Endodermal cell (in vitro differentiated cells): ENCODE data around the gene SRGAP3. TPM values are rescaled to one million over a fixed set of nuclear protein-coding genes. Genes with fewer than 3 reads are reported as not detected.

Source experiments
- DNase-seq: peaks from one replicate; pipeline ENCODE4 v3.0.0-alpha.2; 2017
- H3K27ac ChIP-seq: 2 replicates; pipeline ENCODE4 v1.5.1; 2013; ENCODE audit warnings: mild to moderate bottlenecking, low read depth, low read length, moderate library complexity
- H3K27me3 ChIP-seq: 2 replicates; pipeline ENCODE4 v1.6.1; 2013; ENCODE audit warnings: mild to moderate bottlenecking, low read length, moderate library complexity; ENCODE audit not compliant: insufficient read depth, control insufficient read depth, poor library complexity, severe bottlenecking
- H3K36me3 ChIP-seq: 2 replicates; pipeline ENCODE4 v1.7.0; 2013; ENCODE audit warnings: mild to moderate bottlenecking, low read length, moderate library complexity; ENCODE audit not compliant: control insufficient read depth, insufficient read depth
- H3K4me1 ChIP-seq: one replicate; pipeline ENCODE4 v1.7.0; 2013; ENCODE audit warnings: low read length; ENCODE audit not compliant: control insufficient read depth, insufficient read depth
- H3K4me3 ChIP-seq: 2 replicates; pipeline ENCODE4 v1.5.1; 2013; ENCODE audit warnings: mild to moderate bottlenecking, low read length, moderate library complexity
- H3K9ac ChIP-seq: 2 replicates; pipeline ENCODE4 v1.6.1; 2013; ENCODE audit warnings: mild to moderate bottlenecking, low read length, moderate library complexity; ENCODE audit not compliant: poor library complexity, severe bottlenecking; ENCODE audit errors: extremely low read depth
- H3K9me3 ChIP-seq: 2 replicates; pipeline ENCODE4 v1.6.1; 2013; ENCODE audit warnings: mild to moderate bottlenecking, low read length, moderate library complexity; ENCODE audit not compliant: control insufficient read depth
- H3K27ac Mint-ChIP-seq: 2 replicates; pipeline ENCODE4 v1.8.0; 2020; ENCODE audit warnings: mixed read lengths
- H3K27me3 Mint-ChIP-seq: 2 replicates; pipeline ENCODE4 v1.8.0; 2021; ENCODE audit warnings: mild to moderate bottlenecking, mixed read lengths; ENCODE audit not compliant: insufficient read depth
- H3K36me3 Mint-ChIP-seq: 2 replicates; pipeline ENCODE4 v1.8.0; 2020; ENCODE audit warnings: low read depth, mixed read lengths
- H3K4me1 Mint-ChIP-seq: 2 replicates; pipeline ENCODE4 v1.8.0; 2020; ENCODE audit warnings: mixed read lengths
- H3K4me3 Mint-ChIP-seq: 2 replicates; pipeline ENCODE4 v1.8.0; 2020; ENCODE audit warnings: mild to moderate bottlenecking, moderate library complexity, mixed read lengths
- H3K9me3 Mint-ChIP-seq: 2 replicates; pipeline ENCODE4 v1.8.0; 2020; ENCODE audit warnings: mild to moderate bottlenecking, mixed read lengths
- WGBS, 2 experiments: methylation state at CpG; one replicate each; pipeline versions ENCODE4 v1.1.5 to v1.1.7; 2013; ENCODE audit warnings: missing lambda C conversion rate in 2 of 2, mixed read lengths in 1 of 2; ENCODE audit not compliant: insufficient coverage in 1 of 2, insufficient read length in 1 of 2; 5-methylcytosine and 5-hydroxymethylcytosine counted together
- total RNA-seq, 2 donors: library from RNA; stranded (reverse); fragmentation: NEBNext Ultra II Directional in 1 of 2; extraction: Animal tissue kit (Norgen Biotek cat#: 25700) in 1 of 2; gene quantifications; 2 replicates in 1 of 2; 3 replicates in 1 of 2; pipeline ENCODE4 v1.2.1, GENCODE V29; 2021
- TF ChIP-seq, protein P1 (sequence below): fragments of 200-600 bp; sonication (generic); conservative IDR thresholded peaks from 2 replicates; pipeline ENCODE4 v1.5.0; 2021; ENCODE audit warnings: antibody characterized with exemption, mild to moderate bottlenecking

The SRGAP3 gene
- total RNA-seq, 2 donors from 2014 or later = 5.0 to 8.1 TPM

DNA sequence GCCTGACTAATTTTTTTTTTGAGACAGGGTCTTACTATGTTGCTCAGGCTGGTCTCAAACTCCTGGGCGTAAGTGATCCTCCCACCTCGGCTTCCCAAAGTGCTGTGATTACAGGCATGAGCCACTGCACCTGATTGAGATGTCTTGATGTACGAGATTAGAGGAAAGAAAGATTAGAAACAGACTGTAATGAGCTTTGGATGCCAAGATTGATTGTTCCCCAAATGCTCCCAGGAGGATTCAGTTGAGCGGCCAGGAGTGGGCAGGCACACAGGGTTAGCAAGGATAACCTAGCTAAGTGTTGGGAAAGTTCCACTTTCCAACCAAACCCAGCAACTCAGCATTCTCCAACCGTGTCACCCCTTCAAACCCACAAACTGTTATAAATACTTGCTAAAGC, 63.7 kb downstream of the SRGAP3 start:
- Histone ChIP-seq H3K9me3 (no peaks in the 10 kb centered on the region), H3K4me1 (no peaks in the 10 kb centered on the region), H3K36me3 (no peaks in the 10 kb centered on the region), H3K9ac (no peak overlapping the region), H3K27me3 (peaks cover 5% of the 10 kb centered on the region), H3K4me3 (no peak overlapping the region), H3K27ac (peak overlapping the region; percentile 97)
- Mint-ChIP-seq H3K4me3 (no peak overlapping the region), H3K27ac (no peak overlapping the region), H3K9me3 (no peaks in the 10 kb centered on the region), H3K27me3 (peaks cover 6% of the 10 kb centered on the region), H3K36me3 (no peaks in the 10 kb centered on the region), H3K4me1 (peaks cover 7% of the 10 kb centered on the region)
- no peak for DNase-seq
- TF ChIP-seq, protein P1, sequence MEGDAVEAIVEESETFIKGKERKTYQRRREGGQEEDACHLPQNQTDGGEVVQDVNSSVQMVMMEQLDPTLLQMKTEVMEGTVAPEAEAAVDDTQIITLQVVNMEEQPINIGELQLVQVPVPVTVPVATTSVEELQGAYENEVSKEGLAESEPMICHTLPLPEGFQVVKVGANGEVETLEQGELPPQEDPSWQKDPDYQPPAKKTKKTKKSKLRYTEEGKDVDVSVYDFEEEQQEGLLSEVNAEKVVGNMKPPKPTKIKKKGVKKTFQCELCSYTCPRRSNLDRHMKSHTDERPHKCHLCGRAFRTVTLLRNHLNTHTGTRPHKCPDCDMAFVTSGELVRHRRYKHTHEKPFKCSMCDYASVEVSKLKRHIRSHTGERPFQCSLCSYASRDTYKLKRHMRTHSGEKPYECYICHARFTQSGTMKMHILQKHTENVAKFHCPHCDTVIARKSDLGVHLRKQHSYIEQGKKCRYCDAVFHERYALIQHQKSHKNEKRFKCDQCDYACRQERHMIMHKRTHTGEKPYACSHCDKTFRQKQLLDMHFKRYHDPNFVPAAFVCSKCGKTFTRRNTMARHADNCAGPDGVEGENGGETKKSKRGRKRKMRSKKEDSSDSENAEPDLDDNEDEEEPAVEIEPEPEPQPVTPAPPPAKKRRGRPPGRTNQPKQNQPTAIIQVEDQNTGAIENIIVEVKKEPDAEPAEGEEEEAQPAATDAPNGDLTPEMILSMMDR = no peak
- WGBS, 2 experiments = 87 to 90% methylated on average over 4 to 5 of the region's 5 CpGs

DNA sequence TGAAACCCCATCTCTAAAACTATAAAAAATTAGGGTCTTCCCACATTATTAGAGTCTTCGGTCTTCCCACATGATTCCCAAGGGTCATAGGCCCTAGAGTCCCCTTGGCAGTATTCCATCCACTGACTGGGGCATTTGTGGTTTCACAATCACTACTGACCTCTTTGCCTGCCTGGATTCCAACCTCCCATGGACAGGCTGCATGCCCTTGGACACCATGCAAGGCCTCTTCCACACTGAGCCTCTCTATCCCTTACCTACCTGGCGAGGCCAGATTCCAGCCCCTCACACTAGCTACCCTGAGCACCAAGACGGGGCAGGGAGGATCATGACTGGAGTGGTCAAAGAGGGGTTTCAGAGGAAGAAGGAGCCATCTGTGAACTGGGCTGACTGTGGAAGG, 64.4 kb downstream of the SRGAP3 start:
- no peak overlapping the region for H3K27ac Mint-ChIP-seq
- no peak for DNase-seq
- H3K4me3 Mint-ChIP-seq = no peak overlapping the region
- H3K27me3 ChIP-seq = peaks cover 5% of the 10 kb centered on the region
- WGBS, 2 experiments = 91 to 95% methylated on average over 1 to 3 of the region's 3 CpGs
- no peaks in the 10 kb centered on the region for H3K9me3 Mint-ChIP-seq
- no peaks in the 10 kb centered on the region for H3K9me3 ChIP-seq
- H3K36me3 Mint-ChIP-seq = no peaks in the 10 kb centered on the region
- no peak overlapping the region for H3K9ac ChIP-seq
- H3K27me3 Mint-ChIP-seq = peaks cover 9% of the 10 kb centered on the region
- no peaks in the 10 kb centered on the region for H3K4me1 ChIP-seq
- no peak overlapping the region for H3K4me3 ChIP-seq
- peak overlapping the region; percentile 97 for H3K27ac ChIP-seq
- H3K36me3 ChIP-seq = no peaks in the 10 kb centered on the region
- H3K4me1 Mint-ChIP-seq = peaks cover 7% of the 10 kb centered on the region
- TF ChIP-seq, protein P1 = no peak

DNA sequence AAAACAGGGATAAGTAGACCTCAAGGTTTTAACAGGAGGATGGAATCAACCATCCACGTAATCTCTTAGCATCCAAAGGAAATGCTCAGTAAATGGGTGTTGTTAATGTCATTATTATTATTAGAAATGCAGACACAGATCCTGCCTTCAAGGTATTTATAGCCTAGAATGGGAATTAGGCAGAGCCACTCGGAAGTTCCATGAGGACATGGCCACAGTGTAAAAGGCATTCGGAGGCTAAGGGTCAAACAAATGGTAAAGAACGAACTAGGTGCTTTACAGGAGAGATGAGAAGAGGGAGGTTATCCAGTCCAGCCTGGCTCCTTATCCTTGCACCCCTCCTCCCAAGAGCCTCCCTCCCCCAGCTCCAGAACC, 65.0 kb downstream of the SRGAP3 start:
- Mint-ChIP-seq H3K9me3 (no peaks in the 10 kb centered on the region), H3K36me3 (no peaks in the 10 kb centered on the region), H3K27ac (no peak overlapping the region), H3K4me3 (no peak overlapping the region), H3K4me1 (peaks cover 7% of the 10 kb centered on the region), H3K27me3 (peaks cover 10% of the 10 kb centered on the region)
- WGBS, 2 experiments = 92 to 100% methylated on average over 3 to 4 of the region's 4 CpGs
- H3K9ac ChIP-seq = no peak overlapping the region
- H3K27me3 ChIP-seq = peaks cover 5% of the 10 kb centered on the region
- H3K36me3 ChIP-seq = no peaks in the 10 kb centered on the region
- TF ChIP-seq, protein P1 = no peak
- H3K9me3 ChIP-seq = no peaks in the 10 kb centered on the region
- no peak overlapping the region for H3K4me3 ChIP-seq
- H3K4me1 ChIP-seq = no peaks in the 10 kb centered on the region
- peak overlapping the region; percentile 97 for H3K27ac ChIP-seq
- no peak for DNase-seq
